ENCODE data around the gene TAL2. TPM values are rescaled to one million over a fixed set of nuclear protein-coding genes. Genes with fewer than 3 reads are reported as not detected.

The TAL2 gene
- total RNA-seq, result under 1 TPM in 1 of 2 donors, not detected in 1; 0.54 TPM

DNA sequence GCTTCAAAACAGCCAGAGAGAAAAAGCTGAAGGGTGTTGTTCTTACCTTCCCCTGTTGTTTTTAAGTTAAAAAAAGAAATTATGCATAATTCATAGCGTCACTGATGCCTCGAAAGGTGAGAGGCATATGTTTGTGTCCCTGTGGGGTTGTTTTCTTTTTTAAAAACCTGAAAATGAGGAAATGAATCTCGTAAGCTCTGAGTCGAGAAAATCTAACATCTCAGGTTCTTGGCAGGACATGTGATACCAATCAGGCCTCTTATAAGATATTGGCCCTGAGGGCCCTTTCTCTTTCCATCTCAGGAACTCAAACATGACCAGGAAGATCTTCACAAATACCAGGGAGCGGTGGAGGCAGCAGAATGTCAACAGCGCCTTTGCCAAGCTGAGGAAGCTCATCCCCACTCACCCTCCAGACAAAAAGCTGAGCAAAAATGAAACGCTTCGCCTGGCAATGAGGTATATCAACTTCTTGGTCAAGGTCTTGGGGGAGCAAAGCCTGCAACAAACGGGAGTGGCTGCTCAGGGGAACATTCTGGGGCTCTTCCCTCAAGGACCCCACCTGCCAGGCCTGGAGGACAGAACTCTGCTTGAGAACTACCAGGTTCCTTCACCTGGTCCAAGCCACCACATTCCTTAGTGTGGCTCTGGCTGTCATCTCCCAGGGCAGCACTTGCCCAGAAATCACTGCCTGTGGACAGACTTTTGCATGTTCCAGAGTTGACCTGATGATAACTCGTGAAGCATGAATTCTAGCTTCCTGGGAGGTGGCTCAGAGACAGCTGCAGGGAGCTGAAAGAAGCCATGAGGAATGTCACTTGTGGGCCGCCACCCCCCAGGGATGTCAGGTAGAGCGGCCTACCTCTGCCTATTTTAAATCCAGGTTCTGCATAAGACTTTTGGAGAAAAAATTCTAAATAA lies at the start of gene TAL2:
TAL2 (plus strand) TSS at position 274 of the 921 bp plus-strand sequence; CDS start at position 314, 40 bp downstream.
- no peak for DNase-seq (ENCODE audit: low spot score in 2 of 2)
- Mint-ChIP-seq H3K9me3 (no peaks in the 10 kb centered on the region), H3K27ac (no peak within 1 kb of the TSS), H3K36me3 (no peaks in the 10 kb centered on the region)
- no peak for ATAC-seq

GRCh38 chr9:105621001-105621400 lies 41.3 kb upstream of the TAL2 start:
- H3K27ac Mint-ChIP-seq, result no peak overlapping the region
- ATAC-seq (no peak), DNase-seq (ENCODE audit: low spot score in 2 of 2) (no peak)
- no peaks in the 10 kb centered on the region for H3K36me3 Mint-ChIP-seq
- H3K9me3 Mint-ChIP-seq, result no peaks in the 10 kb centered on the region

GRCh38 chr9:105625088-105625487 lies 37.2 kb upstream of the TAL2 start:
- peaks cover 0 to 8% of the 10 kb centered on the region in 2 donors for H3K9me3 Mint-ChIP-seq
- no peak for ATAC-seq
- H3K27ac Mint-ChIP-seq, result no peak overlapping the region
- no peak for DNase-seq (ENCODE audit: low spot score in 2 of 2)
- peaks cover 6 to 16% of the 10 kb centered on the region in 2 donors for H3K36me3 Mint-ChIP-seq

DNA sequence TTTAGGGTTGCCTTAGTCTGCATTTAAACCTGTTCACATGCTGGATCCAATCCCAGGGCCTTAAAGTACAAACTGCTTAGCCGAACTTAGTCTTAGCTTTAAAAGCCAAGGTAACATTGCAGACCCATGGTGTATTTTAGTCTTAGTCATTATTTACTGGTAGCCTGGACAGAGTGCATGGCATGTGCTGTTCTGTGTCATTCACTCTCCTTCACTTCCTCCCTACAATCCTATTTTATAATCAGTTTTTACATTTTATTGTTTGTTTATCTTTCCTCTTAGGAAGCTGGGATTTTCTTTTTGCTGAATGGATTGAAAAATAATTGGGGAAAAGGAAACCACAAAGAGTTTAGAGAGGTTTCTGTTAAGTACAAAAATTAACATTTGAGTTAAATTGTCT lies 29.4 kb upstream of the TAL2 start:
- peaks cover under 1 to 15% of the 10 kb centered on the region in 2 donors for H3K36me3 Mint-ChIP-seq
- no peak for ATAC-seq
- no peak overlapping the region for H3K27ac Mint-ChIP-seq
- peaks cover 0 to under 1% of the 10 kb centered on the region in 2 donors for H3K9me3 Mint-ChIP-seq
- no peak for DNase-seq (ENCODE audit: low spot score in 2 of 2)

GRCh38 chr9:105633411-105633810 lies 28.8 kb upstream of the TAL2 start:
- Mint-ChIP-seq H3K9me3 (no peaks in the 10 kb centered on the region), H3K27ac (no peak overlapping the region)

DNA sequence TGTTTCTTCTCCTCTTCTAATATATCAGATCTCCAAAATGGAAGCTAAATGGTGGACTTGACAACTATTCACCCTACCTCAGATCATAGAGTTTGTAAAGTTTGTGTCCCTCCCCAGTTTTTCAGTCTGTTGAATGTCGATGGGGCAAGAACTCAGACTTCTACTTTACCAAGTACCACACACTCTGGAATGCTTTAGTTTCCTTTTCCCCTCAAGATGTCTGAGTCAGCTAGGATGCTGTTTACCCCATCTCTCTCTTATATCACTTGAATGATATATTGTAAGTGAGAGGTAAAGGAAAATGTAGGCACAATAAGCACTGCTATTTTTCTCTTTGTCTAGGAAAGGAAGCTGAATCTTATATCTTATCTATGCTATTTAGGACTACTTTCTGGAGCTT lies 25.9 kb upstream of the TAL2 start:
- no peak for ATAC-seq
- no peak for DNase-seq (ENCODE audit: low spot score in 2 of 2)
- H3K9me3 Mint-ChIP-seq, result no peaks in the 10 kb centered on the region
- no peak overlapping the region for H3K27ac Mint-ChIP-seq
- peaks cover 4 to 5% of the 10 kb centered on the region in 2 donors for H3K36me3 Mint-ChIP-seq

More at GRCh38 chr9:105633411-105633810, 28.8 kb upstream of the TAL2 start:
- DNase-seq (ENCODE audit: low spot score in 2 of 2) (no peak), ATAC-seq (no peak)
- peaks cover 0 to 12% of the 10 kb centered on the region in 2 donors for H3K36me3 Mint-ChIP-seq

DNA sequence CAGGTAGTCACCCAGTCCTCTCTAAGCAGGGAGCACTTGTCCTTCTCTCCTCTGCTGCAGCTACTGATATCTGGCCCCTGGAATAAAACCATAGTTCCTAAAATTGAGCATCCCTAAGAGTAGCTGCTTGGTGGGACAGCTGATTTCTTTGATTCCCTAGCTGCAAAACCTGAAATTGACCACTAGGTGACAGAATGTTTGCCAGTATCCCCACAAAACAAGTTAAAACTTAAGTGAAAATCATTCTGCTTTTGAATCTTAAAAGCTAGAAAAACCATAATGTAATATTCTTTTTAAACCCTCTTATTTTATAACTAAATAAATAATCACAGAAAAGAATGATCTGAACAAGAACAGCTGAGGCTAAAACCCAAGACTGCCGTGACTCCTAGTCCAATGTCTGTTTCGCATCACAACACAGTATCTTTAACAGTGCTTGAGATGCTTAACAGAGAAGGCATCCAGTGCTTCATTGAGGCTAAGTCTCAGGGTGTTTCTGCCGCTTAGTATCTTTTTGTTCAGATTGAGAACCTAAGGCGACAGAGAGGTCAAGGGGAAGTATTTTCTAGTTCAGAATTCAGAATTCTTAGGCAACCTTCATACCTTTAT lies 24.4 kb upstream of the TAL2 start:
- Mint-ChIP-seq H3K9me3 (no peaks in the 10 kb centered on the region), H3K27ac (no peak overlapping the region), H3K36me3 (peaks cover 5 to 6% of the 10 kb centered on the region in 2 donors)
- DNase-seq (ENCODE audit: low spot score in 2 of 2), result no peak
- no peak for ATAC-seq

DNA sequence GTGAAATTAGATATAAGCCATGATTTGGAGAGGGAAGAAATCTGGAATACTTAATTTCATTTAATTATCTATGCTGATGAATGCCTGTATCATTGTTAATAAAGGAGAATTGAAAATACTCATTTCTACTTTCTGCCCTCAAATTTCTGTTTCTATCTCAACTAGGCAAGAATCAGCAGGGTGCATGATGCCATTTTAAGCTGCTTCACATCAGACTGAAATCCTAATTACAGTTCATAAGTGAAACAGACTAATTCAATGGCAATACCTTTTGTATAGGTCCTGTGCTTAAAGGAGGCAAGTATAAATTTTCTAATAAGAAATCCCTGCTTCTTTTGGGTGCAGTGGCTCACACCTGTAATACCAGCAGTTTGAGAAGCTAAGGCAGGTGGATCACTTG lies 22.3 kb upstream of the TAL2 start:
- DNase-seq (ENCODE audit: low spot score in 2 of 2) (no peak), ATAC-seq (no peak)
- Mint-ChIP-seq H3K9me3 (no peaks in the 10 kb centered on the region), H3K27ac (no peak overlapping the region), H3K36me3 (peaks cover 5 to 6% of the 10 kb centered on the region in 2 donors)

- no peak for ATAC-seq
- Mint-ChIP-seq H3K9me3 (no peaks in the 10 kb centered on the region), H3K27ac (no peak overlapping the region), H3K36me3 (peaks cover 5 to 6% of the 10 kb centered on the region in 2 donors)
- DNase-seq (ENCODE audit: low spot score in 2 of 2), result no peak
Observed at GRCh38 chr9:105643795-105644194, 18.5 kb upstream of the TAL2 start.

- Mint-ChIP-seq H3K36me3 (no peaks in the 10 kb centered on the region), H3K27ac (no peak overlapping the region), H3K9me3 (no peaks in the 10 kb centered on the region)
- DNase-seq (ENCODE audit: low spot score in 2 of 2) (no peak), ATAC-seq (no peak)
Observed at GRCh38 chr9:105646879-105647594, 15.2 kb upstream of the TAL2 start.

GRCh38 chr9:105647595-105648349 lies 14.5 kb upstream of the TAL2 start:
- H3K9me3 Mint-ChIP-seq, result no peaks in the 10 kb centered on the region
- ATAC-seq (no peak), DNase-seq (ENCODE audit: low spot score in 2 of 2) (no peak)
- H3K27ac Mint-ChIP-seq, result no peak overlapping the region
- no peaks in the 10 kb centered on the region for H3K36me3 Mint-ChIP-seq

- H3K27ac Mint-ChIP-seq, result no peak overlapping the region
- no peaks in the 10 kb centered on the region for H3K9me3 Mint-ChIP-seq
- ATAC-seq (no peak), DNase-seq (ENCODE audit: low spot score in 2 of 2) (no peak)
- H3K36me3 Mint-ChIP-seq, result peaks cover 0 to 6% of the 10 kb centered on the region in 2 donors
Observed at GRCh38 chr9:105651806-105652205, 10.5 kb upstream of the TAL2 start.

DNA sequence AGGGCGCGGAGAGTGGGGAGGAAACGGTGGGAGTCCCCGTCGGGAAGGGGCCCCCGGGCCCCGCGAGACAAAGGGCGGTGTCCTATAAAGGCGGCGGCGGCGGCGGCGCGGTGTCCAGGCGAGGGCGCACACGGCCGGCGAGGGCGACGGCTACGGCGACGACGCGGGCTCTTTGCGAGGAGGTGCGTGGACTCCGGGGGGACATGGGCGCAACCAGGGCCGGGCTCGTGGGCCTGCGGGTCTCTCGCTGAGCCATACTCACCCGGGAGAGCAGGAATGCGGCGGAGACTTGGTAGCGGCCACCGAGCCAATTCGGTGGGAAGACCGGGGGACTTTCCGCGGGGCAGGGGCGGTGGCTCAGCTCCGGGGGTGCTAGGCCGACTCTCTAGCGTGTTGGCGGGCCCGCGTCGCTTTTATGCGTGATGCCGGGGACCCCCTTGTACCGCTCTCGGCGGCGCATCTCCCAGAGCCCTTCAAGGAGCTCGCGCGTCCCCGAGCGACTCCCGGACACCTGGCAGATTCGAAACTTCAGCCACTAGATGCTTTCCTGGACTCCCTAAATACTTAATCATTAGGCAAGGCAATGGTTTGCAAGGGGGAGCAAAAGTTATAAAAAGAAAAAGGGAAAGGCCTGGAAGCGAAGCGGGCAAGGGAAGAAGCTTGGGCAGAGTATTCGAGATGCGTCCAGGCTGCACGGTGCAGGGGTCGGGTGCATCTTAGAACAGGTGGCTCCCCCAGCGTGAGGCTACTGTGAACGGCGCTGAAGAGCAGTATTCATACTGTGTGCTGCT lies 5.9 kb upstream of the TAL2 start:
- Mint-ChIP-seq H3K27ac (no peak overlapping the region), H3K36me3 (peaks cover 0 to 6% of the 10 kb centered on the region in 2 donors), H3K9me3 (no peaks in the 10 kb centered on the region)
- ATAC-seq, result peak; percentile 61 to 69
- peak in 1 of 2 donors; percentile 11 for DNase-seq (ENCODE audit: low spot score in 2 of 2)

- H3K36me3 Mint-ChIP-seq, result peaks cover 0 to 6% of the 10 kb centered on the region in 2 donors
- H3K27ac Mint-ChIP-seq, result no peak overlapping the region
- H3K9me3 Mint-ChIP-seq, result no peaks in the 10 kb centered on the region
- ATAC-seq, result no peak
- no peak for DNase-seq (ENCODE audit: low spot score in 2 of 2)
Observed at GRCh38 chr9:105658351-105658750, 3.9 kb upstream of the TAL2 start.

- DNase-seq (ENCODE audit: low spot score in 2 of 2) (no peak), ATAC-seq (no peak)
- no peak overlapping the region for H3K27ac Mint-ChIP-seq
- H3K36me3 Mint-ChIP-seq, result no peaks in the 10 kb centered on the region
- H3K9me3 Mint-ChIP-seq, result no peaks in the 10 kb centered on the region
Observed at GRCh38 chr9:105661011-105661410, 1.2 kb upstream of the TAL2 start.

DNA sequence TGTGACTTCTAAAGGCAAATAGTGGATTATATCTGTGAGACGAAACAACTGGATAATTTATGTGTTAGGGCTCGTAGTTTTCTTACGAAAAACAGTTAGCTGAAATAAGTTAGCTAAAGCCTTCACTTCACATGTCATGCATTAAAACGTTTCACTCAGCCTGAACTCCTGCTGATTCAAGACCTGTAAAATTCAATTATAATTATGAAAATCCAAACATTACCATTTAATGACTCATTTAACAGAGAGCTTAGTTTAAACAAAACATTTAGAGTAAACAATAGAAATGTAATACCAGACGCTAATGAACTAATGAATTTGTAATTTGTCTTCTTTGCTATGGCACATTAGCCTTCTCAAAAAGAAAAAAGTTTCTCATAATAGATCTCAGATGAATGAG lies 1.7 kb downstream of the TAL2 start:
- Mint-ChIP-seq H3K9me3 (no peaks in the 10 kb centered on the region), H3K36me3 (no peaks in the 10 kb centered on the region), H3K27ac (no peak overlapping the region)
- DNase-seq (ENCODE audit: low spot score in 2 of 2) (no peak), ATAC-seq (no peak)

Data from activated naive CD4-positive, alpha-beta T cell treated with anti-CD3 and anti-CD28 coated beads, Interleukin-2, amount 50 U/mL, for 72 hours (primary cell).